GM21447 (cell line): Measurements from ENCODE around the gene DRD3.

Source experiments
- ATAC-seq: cut with Tn5 transposase; IDR thresholded peaks from one replicate; pipeline ENCODE4 v1.9.1; 2021; ENCODE audit not compliant: unreplicated experiment

The DRD3 gene

GRCh38 chr3:114122027-114122709 is 56.7 kb downstream of the DRD3 start:
- ATAC-seq = no peak

GRCh38 chr3:114120211-114120610 is 58.6 kb downstream of the DRD3 start:
- no peak for ATAC-seq

GRCh38 chr3:114119776-114120175 is 59.1 kb downstream of the DRD3 start:
- ATAC-seq = no peak

- ATAC-seq = no peak
These were observed 63.7 kb downstream of the DRD3 start for GRCh38 chr3:114115143-114115542.

- no peak for ATAC-seq
These were observed 64.1 kb downstream of the DRD3 start for GRCh38 chr3:114114719-114115118.

GRCh38 chr3:114112696-114113095 is 66.2 kb downstream of the DRD3 start:
- ATAC-seq = no peak

- ATAC-seq = no peak
These were observed 67.6 kb downstream of the DRD3 start for GRCh38 chr3:114111060-114111770.

GRCh38 chr3:114110439-114110838 is 68.4 kb downstream of the DRD3 start:
- ATAC-seq = no peak

- ATAC-seq = no peak
These were observed 70.7 kb downstream of the DRD3 start for GRCh38 chr3:114108137-114108536.

GRCh38 chr3:114104414-114104813 is 74.4 kb downstream of the DRD3 start:
- no peak for ATAC-seq

- ATAC-seq = no peak
These were observed 75.0 kb downstream of the DRD3 start for GRCh38 chr3:114103858-114104257.

- ATAC-seq = no peak
These were observed 75.7 kb downstream of the DRD3 start for GRCh38 chr3:114103181-114103580.

GRCh38 chr3:114101101-114101500 is 77.8 kb downstream of the DRD3 start:
- no peak for ATAC-seq

GRCh38 chr3:114095796-114096195 is 83.1 kb downstream of the DRD3 start:
- ATAC-seq = no peak

- ATAC-seq = no peak
These were observed 85.3 kb downstream of the DRD3 start for GRCh38 chr3:114093596-114093995.

GRCh38 chr3:114093016-114093380 is 85.9 kb downstream of the DRD3 start:
- ATAC-seq = no peak

GRCh38 chr3:114092151-114093015 is 86.5 kb downstream of the DRD3 start:
- ATAC-seq = no peak

GRCh38 chr3:114089675-114090074 is 89.2 kb downstream of the DRD3 start:
- no peak for ATAC-seq

- ATAC-seq = no peak
These were observed 92.5 kb downstream of the DRD3 start for GRCh38 chr3:114086356-114086755.

- ATAC-seq = no peak
These were observed 95.7 kb downstream of the DRD3 start for GRCh38 chr3:114083112-114083511.

GRCh38 chr3:114081037-114081436 is 97.8 kb downstream of the DRD3 start:
- ATAC-seq = no peak

- ATAC-seq = no peak
These were observed 98.7 kb downstream of the DRD3 start for GRCh38 chr3:114080201-114080600.
